HFFc6 (cell line): ENCODE results near the gene RPL28. TPM values are rescaled to one million over a fixed set of nuclear protein-coding genes. Genes with fewer than 3 reads are reported as not detected.
A peak's percentile ranks its signal among the peaks of the same experiment; 100 is the strongest.
"Not testable (repeated sequence)": the region's sequence is repeated elsewhere in the genome, so short reads cannot be mapped to it uniquely, and the experiment has no call there.

Experiments
- DNase-seq: peaks from one replicate; pipeline ENCODE4 v3.0.0-alpha.2; 2018
- H3K27ac Mint-ChIP-seq: 2 replicates; pipeline ENCODE4 v1.8.0; 2020; ENCODE audit warnings: mild to moderate bottlenecking, mixed read lengths
- H3K27me3 Mint-ChIP-seq: 2 replicates; pipeline ENCODE4 v1.8.0; 2021; ENCODE audit warnings: mild to moderate bottlenecking, moderate library complexity, mixed read lengths; ENCODE audit not compliant: insufficient read depth
- H3K36me3 Mint-ChIP-seq: 2 replicates; pipeline ENCODE4 v1.8.0; 2021; ENCODE audit warnings: low read depth, mixed read lengths
- H3K4me1 Mint-ChIP-seq: 2 replicates; pipeline ENCODE4 v1.8.0; 2020; ENCODE audit warnings: low read depth, mixed read lengths
- H3K4me3 Mint-ChIP-seq: 2 replicates; pipeline ENCODE4 v1.8.0; 2020; ENCODE audit warnings: mild to moderate bottlenecking, moderate library complexity, mixed read lengths
- H3K9me3 Mint-ChIP-seq: 2 replicates; pipeline ENCODE4 v1.8.0; 2020; ENCODE audit warnings: mild to moderate bottlenecking, mixed read lengths
- total RNA-seq, 6 experiments: library from RNA; stranded (reverse); fragmentation: NEBNext Ultra II Directional; extraction: Animal tissue kit (Norgen Biotek cat#: 25700); gene quantifications; 2 replicates in 1 of 6; 3 replicates in 5 of 6; pipeline ENCODE4 v1.2.3, GENCODE V29; 2021
- TF ChIP-seq, protein P1 (sequence below): fragments of 200-600 bp; sonication (generic); IDR thresholded peaks from 2 replicates; pipeline ENCODE4 v1.5.0; 2021; ENCODE audit warnings: antibody characterized with exemption, mild to moderate bottlenecking

Gene RPL28
- total RNA-seq, 6 experiments from 2014 or later: 2,082 to 2,537 (median 2,362) TPM

GRCh38 chr19:55447421-55448174 is 61.9 kb downstream of the RPL28 start:
- Mint-ChIP-seq H3K4me3 (no peak overlapping the region), H3K27me3 (peaks cover 42% of the 10 kb centered on the region), H3K36me3 (no peaks in the 10 kb centered on the region), H3K4me1 (no peaks in the 10 kb centered on the region), H3K9me3 (no peaks in the 10 kb centered on the region), H3K27ac (no peak overlapping the region)
- TF ChIP-seq, protein P1, sequence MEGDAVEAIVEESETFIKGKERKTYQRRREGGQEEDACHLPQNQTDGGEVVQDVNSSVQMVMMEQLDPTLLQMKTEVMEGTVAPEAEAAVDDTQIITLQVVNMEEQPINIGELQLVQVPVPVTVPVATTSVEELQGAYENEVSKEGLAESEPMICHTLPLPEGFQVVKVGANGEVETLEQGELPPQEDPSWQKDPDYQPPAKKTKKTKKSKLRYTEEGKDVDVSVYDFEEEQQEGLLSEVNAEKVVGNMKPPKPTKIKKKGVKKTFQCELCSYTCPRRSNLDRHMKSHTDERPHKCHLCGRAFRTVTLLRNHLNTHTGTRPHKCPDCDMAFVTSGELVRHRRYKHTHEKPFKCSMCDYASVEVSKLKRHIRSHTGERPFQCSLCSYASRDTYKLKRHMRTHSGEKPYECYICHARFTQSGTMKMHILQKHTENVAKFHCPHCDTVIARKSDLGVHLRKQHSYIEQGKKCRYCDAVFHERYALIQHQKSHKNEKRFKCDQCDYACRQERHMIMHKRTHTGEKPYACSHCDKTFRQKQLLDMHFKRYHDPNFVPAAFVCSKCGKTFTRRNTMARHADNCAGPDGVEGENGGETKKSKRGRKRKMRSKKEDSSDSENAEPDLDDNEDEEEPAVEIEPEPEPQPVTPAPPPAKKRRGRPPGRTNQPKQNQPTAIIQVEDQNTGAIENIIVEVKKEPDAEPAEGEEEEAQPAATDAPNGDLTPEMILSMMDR: no peak
- DNase-seq: peak; percentile 57

DNA sequence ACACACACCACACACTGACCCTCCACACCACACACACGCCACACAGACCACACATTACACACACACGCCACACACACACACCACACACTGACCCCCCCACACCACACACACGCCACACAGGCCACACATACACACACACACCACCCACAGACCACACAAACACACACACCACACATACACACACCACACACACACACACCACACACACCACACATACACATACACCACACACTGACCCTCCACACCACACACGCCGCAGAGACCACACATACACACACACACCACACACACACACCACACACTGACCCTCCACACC is 62.4 kb downstream of the RPL28 start:
- not testable (repeated sequence) for H3K27ac Mint-ChIP-seq, H3K4me3 Mint-ChIP-seq, H3K4me1 Mint-ChIP-seq, DNase-seq, H3K36me3 Mint-ChIP-seq, H3K9me3 Mint-ChIP-seq
- H3K27me3 Mint-ChIP-seq: peaks cover 40% of the 10 kb centered on the region

GRCh38 chr19:55449469-55449868 is 63.7 kb downstream of the RPL28 start:
- Mint-ChIP-seq H3K4me1 (no peaks in the 10 kb centered on the region), H3K9me3 (no peaks in the 10 kb centered on the region), H3K4me3 (no peak overlapping the region), H3K27ac (no peak overlapping the region), H3K27me3 (peaks cover 29% of the 10 kb centered on the region), H3K36me3 (peaks cover 6% of the 10 kb centered on the region)
- DNase-seq: no peak
- TF ChIP-seq, protein P1: no peak

DNA sequence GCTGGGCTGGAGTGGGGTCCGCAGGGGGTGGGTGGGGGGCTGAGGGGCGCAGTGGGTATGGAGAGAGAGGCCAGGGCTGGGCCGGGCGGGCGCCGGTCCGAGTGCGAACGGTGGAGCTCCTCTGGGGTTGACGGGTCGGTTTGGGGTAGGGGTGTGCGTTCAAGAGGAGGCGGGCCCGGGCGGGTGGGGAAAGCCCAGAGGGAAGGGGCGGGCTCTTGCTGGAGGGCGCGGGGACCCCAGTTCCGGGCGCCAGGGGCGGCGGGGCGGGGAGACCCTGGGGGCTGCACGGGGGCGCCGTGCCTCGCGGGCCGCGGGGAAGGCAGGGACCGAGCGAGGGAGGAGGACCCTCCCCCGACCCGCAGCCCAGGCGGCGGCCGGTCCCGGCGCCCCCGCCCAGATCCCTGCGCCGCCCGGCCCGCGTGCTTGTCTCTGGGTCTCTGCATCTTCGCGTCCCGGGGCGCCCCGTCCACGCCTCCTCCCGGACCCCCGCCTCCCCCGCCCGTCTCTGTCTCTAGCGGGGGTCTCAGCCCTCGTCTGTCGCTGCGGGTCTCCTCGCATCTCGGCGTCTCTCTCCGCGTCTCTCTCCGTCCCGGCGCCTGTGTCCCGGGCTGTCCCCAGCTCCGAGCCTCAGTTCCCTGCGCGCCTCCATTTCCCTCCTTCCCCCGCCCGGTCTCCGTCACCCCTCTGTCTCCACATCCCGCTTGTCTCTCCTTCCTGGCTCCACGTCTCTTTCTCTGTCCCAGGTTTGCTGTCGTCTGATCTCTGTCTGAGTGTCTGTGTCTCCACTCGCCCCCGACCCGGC is 65.6 kb downstream of the RPL28 start:
- Mint-ChIP-seq H3K27me3 (peaks cover 17% of the 10 kb centered on the region), H3K36me3 (peaks cover 6% of the 10 kb centered on the region), H3K27ac (no peak overlapping the region), H3K4me1 (no peaks in the 10 kb centered on the region), H3K9me3 (no peaks in the 10 kb centered on the region), H3K4me3 (no peak overlapping the region; the same call in 1 of the 2 replicates)
- TF ChIP-seq, protein P1: no peak
- no peak for DNase-seq

DNA sequence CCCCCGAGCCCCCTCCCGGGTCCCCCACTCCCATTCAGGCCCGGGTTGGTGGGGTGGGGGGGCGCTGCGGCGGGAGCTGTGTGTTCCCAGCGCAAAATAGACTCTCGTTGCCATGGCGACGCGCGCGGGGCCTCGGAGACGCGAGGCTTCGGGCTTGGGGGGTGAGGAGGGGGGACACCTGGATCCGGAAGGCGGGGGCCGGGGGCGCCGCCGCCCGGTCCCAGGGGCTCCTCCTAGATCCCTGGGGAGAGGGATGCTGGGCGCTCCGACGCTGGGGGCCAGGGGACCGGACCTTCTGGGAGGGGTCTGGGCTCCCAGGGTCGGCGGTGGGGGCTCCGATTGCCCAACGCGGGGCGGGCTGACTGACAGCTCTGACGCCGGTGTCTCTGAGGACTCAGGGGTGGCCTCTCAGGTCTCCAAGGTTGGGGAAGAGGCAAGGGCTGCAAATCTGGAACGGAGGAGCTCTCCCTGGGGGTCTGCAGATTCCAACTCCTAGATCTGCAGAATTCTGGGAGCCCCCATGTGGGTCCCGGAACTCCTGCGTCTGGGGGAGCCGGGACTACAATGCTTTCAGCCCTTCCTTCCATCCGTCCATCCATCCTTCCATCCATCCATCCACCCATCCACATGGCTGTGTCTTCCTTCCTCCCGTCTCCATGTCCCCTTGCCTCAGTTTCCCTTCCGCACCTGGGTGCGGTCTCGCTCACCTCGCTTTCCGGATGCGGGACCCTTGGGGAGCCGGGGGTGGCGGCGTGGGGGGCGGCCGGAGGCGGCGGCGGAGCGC is 66.4 kb downstream of the RPL28 start:
- Mint-ChIP-seq H3K4me3 (no peak overlapping the region), H3K36me3 (peaks cover 6% of the 10 kb centered on the region), H3K4me1 (no peaks in the 10 kb centered on the region), H3K9me3 (no peaks in the 10 kb centered on the region), H3K27me3 (peaks cover 16% of the 10 kb centered on the region), H3K27ac (no peak overlapping the region)
- TF ChIP-seq, protein P1: no peak
- no peak for DNase-seq

Other genes starting within 250 kb of the RPL28 start
- gene TNNT1, start 236.7 kb upstream of the RPL28 start, total RNA-seq: 1 to 10 TPM; 4.1 to 8.8 (median 7.3) TPM
- gene TNNI3, start 228.2 kb upstream of the RPL28 start, total RNA-seq: not detected
- gene DNAAF3, start 219.3 kb upstream of the RPL28 start, total RNA-seq: 1 to 10 TPM in 1 of 6 experiments, under 1 TPM in 5; 0.20 to 1.1 (median 0.72) TPM
- gene SYT5, start 205.6 kb upstream of the RPL28 start, total RNA-seq: 1 to 10 TPM in 1 of 6 experiments, under 1 TPM in 2, not detected in 3; 0.09 to 1.2 (median 0.38) TPM
- 1 to 10 TPM in 1 of 6 experiments, under 1 TPM in 5; 0.45 to 1.0 (median 0.59) TPM for gene PTPRH, start 176.4 kb upstream of the RPL28 start, total RNA-seq
- gene TMEM86B, start 157.2 kb upstream of the RPL28 start, total RNA-seq: 1 to 10 TPM; 1.8 to 2.7 (median 2.0) TPM
- 10 to 100 TPM; 85.8 to 93.7 (median 88.9) TPM for gene PPP6R1, start 126.9 kb upstream of the RPL28 start, total RNA-seq
- gene HSPBP1, start 105.8 kb upstream of the RPL28 start, total RNA-seq: 10 to 100 TPM; 37.5 to 43.1 (median 42.5) TPM
- 10 to 100 TPM; 10.9 to 12.0 (median 11.3) TPM for gene BRSK1, start 101.9 kb upstream of the RPL28 start, total RNA-seq
- not detected for gene TMEM150B, start 60.6 kb upstream of the RPL28 start, total RNA-seq
- gene KMT5C, start 46.1 kb upstream of the RPL28 start, total RNA-seq: 1 to 10 TPM; 3.8 to 6.2 (median 4.4) TPM
- gene COX6B2, start 31.2 kb upstream of the RPL28 start, total RNA-seq: not detected
- under 1 TPM in 1 of 6 experiments, not detected in 5; 0.05 TPM for gene GARIN5B, start 22.7 kb upstream of the RPL28 start, total RNA-seq
- 10 to 100 TPM; 22.2 to 43.4 (median 36.1) TPM for gene IL11, start 15.5 kb upstream of the RPL28 start, total RNA-seq
- gene TMEM190, start 9.1 kb upstream of the RPL28 start, total RNA-seq: 1 to 10 TPM in 1 of 6 experiments, under 1 TPM in 2, not detected in 3; 0.33 to 1.1 (median 0.61) TPM
- gene TMEM238, start 1.6 kb upstream of the RPL28 start, total RNA-seq: 1 to 10 TPM in 2 of 6 experiments, under 1 TPM in 4; 0.26 to 2.4 (median 0.64) TPM
- 100 to 1,000 TPM; 181 to 356 (median 309) TPM for gene UBE2S, start 21.9 kb downstream of the RPL28 start, total RNA-seq
- gene SHISA7, start 57.4 kb downstream of the RPL28 start, total RNA-seq: not detected
- gene ISOC2, start 75.7 kb downstream of the RPL28 start, total RNA-seq: 10 to 100 TPM; 60.1 to 81.4 (median 66.8) TPM
- not detected for gene C19orf85, start 78.8 kb downstream of the RPL28 start, total RNA-seq
- gene ZNF628, start 90.7 kb downstream of the RPL28 start, total RNA-seq: 10 to 100 TPM in 2 of 6 experiments, 1 to 10 TPM in 4; 8.6 to 11.3 (median 9.5) TPM
- gene NAT14, start 99.3 kb downstream of the RPL28 start, total RNA-seq: 10 to 100 TPM; 53.3 to 72.0 (median 61.3) TPM
- 10 to 100 TPM; 47.7 to 59.9 (median 51.9) TPM for gene SSC5D, start 102.5 kb downstream of the RPL28 start, total RNA-seq
- gene SBK2, start 151.2 kb downstream of the RPL28 start, total RNA-seq: not detected
- gene SBK3, start 159.6 kb downstream of the RPL28 start, total RNA-seq: not detected
- gene ZNF579, start 194.9 kb downstream of the RPL28 start, total RNA-seq: 10 to 100 TPM; 19.0 to 24.3 (median 22.0) TPM
- 10 to 100 TPM in 5 of 6 experiments, 1 to 10 TPM in 1; 9.9 to 13.1 (median 11.9) TPM for gene FIZ1, start 213.6 kb downstream of the RPL28 start, total RNA-seq
- gene ZNF524, start 214.4 kb downstream of the RPL28 start, total RNA-seq: 10 to 100 TPM in 5 of 6 experiments, 1 to 10 TPM in 1; 9.3 to 12.0 (median 10.7) TPM
- 10 to 100 TPM; 13.3 to 14.1 (median 13.8) TPM for gene ZNF865, start 219.7 kb downstream of the RPL28 start, total RNA-seq
- gene ZNF784, start 238.6 kb downstream of the RPL28 start, total RNA-seq: 1 to 10 TPM; 4.6 to 5.3 (median 4.8) TPM